Keratinocyte (primary cell): Measurements from ENCODE around the gene ZBTB11. TPM values are rescaled to one million over a fixed set of nuclear protein-coding genes. Genes with fewer than 3 reads are reported as not detected.

Experiments
- DNase-seq: peaks from one replicate; pipeline ENCODE4 v3.0.0-alpha.2; 2011; ENCODE audit warnings: low read depth, missing footprints, low spot score
- FAIRE-seq: peaks from 2 replicates; lab custom pipeline; 2011; peaks lifted over from hg19 to GRCh38; lab: Jason Lieb, UNC
- H2AFZ ChIP-seq: 2 replicates; pipeline ENCODE4 v1.6.0; 2012; ENCODE audit warnings: low read length, control low read depth, inconsistent platforms; ENCODE audit not compliant: control insufficient read depth
- H3K27ac ChIP-seq: 2 replicates; pipeline ENCODE4 v1.5.1; 2011; ENCODE audit warnings: low read length; ENCODE audit not compliant: control insufficient read depth, insufficient read depth
- H3K27me3 ChIP-seq: 3 replicates; pipeline ENCODE4 v1.6.0; 2011; ENCODE audit warnings: low read length; ENCODE audit not compliant: control insufficient read depth, insufficient read depth; ENCODE audit errors: extremely low read depth
- H3K36me3 ChIP-seq, 2 experiments: 2 replicates in 1 of 2; 3 replicates in 1 of 2; pipeline ENCODE4 v1.5.1; 2011; ENCODE audit warnings: low read length in 2 of 2, mild to moderate bottlenecking in 1 of 2; ENCODE audit not compliant: control insufficient read depth in 2 of 2, insufficient read depth in 2 of 2; ENCODE audit errors: extremely low read depth in 1 of 2
- H3K4me1 ChIP-seq: 3 replicates; pipeline ENCODE4 v1.5.1; 2011; ENCODE audit warnings: low read length; ENCODE audit not compliant: control insufficient read depth, insufficient read depth; ENCODE audit errors: extremely low read depth
- H3K4me2 ChIP-seq: 3 replicates; pipeline ENCODE4 v1.6.0; 2011; ENCODE audit warnings: low read depth, low read length; ENCODE audit not compliant: control insufficient read depth, insufficient read depth; ENCODE audit errors: extremely low read depth
- H3K4me3 ChIP-seq, 3 experiments: fragments of 200-600 bp in 1 of 3; sonication (generic) in 1 of 3; 2 replicates in 2 of 3; 3 replicates in 1 of 3; pipeline ENCODE4 v1.5.1; 2011 to 2016; ENCODE audit warnings: low read length in 3 of 3, mild to moderate bottlenecking in 3 of 3, control low read depth in 2 of 3, inconsistent platforms in 1 of 3, low read depth in 1 of 3, mixed read lengths in 1 of 3, mixed run types in 1 of 3, moderate library complexity in 1 of 3; ENCODE audit not compliant: control insufficient read depth in 2 of 3, insufficient read depth in 2 of 3; ENCODE audit errors: extremely low read depth in 1 of 3
- H3K79me2 ChIP-seq: 2 replicates; pipeline ENCODE4 v1.6.0; 2012; ENCODE audit warnings: low read length; ENCODE audit not compliant: control insufficient read depth, insufficient read depth
- H3K9ac ChIP-seq: 3 replicates; pipeline ENCODE4 v1.6.0; 2011; ENCODE audit warnings: low read length; ENCODE audit not compliant: control insufficient read depth, insufficient read depth; ENCODE audit errors: extremely low read depth
- H3K9me1 ChIP-seq: 3 replicates; pipeline ENCODE4 v1.6.0; 2011; ENCODE audit warnings: low read length; ENCODE audit not compliant: control insufficient read depth, insufficient read depth; ENCODE audit errors: extremely low read depth
- H3K9me3 ChIP-seq: 2 replicates; pipeline ENCODE4 v1.5.1; 2012; ENCODE audit warnings: low read depth, low read length; ENCODE audit not compliant: control insufficient read depth
- H4K20me1 ChIP-seq: 3 replicates; pipeline ENCODE4 v1.6.0; 2011; ENCODE audit warnings: low read length; ENCODE audit not compliant: control insufficient read depth, insufficient read depth; ENCODE audit errors: extremely low read depth
- EZH2 ChIP-seq: IDR thresholded peaks from one replicate; pipeline ENCODE4 v1.6.1; 2012; ENCODE audit warnings: inconsistent platforms, mild to moderate bottlenecking, low read length, moderate library complexity
- dilution Hi-C: fragments of 300-500 bp; cut with MboI; formaldehyde crosslinking; loops from one replicate; pipeline ENCODE4 v1.7.0; 2020; ENCODE audit warnings: low sequenced_read_pairs; ENCODE audit not compliant: extremely low pct_ligation_motif_present
- polyA plus RNA-seq, 5 experiments: library from polyadenylated mRNA; depleted of rRNA in 3 of 5; stranded (reverse) in 3 of 5; stranded (forward) in 1 of 5; unstranded in 1 of 5; fragments of >200 nt; gene quantifications; 1 replicate in 1 of 5; 2 replicates in 3 of 5; 3 replicates in 1 of 5; pipeline versions ENCODE4 v1.2.1 to v1.2.3, GENCODE V29; 2011 to 2012; ENCODE audit warnings: missing spikeins in 2 of 5, low read depth in 1 of 5, low replicate concordance in 1 of 5
- TF ChIP-seq, protein P1 (sequence below), 3 experiments: IDR thresholded peaks in 1 of 3; conservative IDR thresholded peaks in 1 of 3; optimal IDR thresholded peaks in 1 of 3; 2 replicates in 2 of 3; 3 replicates in 1 of 3; pipeline versions ENCODE3 to v1.5.1; 2011; ENCODE audit warnings: low read length in 3 of 3, mild to moderate bottlenecking in 3 of 3, moderate library complexity in 2 of 3, control low read depth in 1 of 3, inconsistent platforms in 1 of 3; ENCODE audit not compliant: insufficient read depth in 2 of 3; ENCODE audit errors: extremely low read depth in 1 of 3

The ZBTB11 gene
- polyA plus RNA-seq, 1 donor (not counting 4 experiments of a cell fraction or from before 2014, with no cell fraction given): 19.7 TPM

GRCh38 chr3:101719604-101720185, 42.8 kb upstream of the ZBTB11 start:
- Histone ChIP-seq H3K9me3 (no peaks in the 10 kb centered on the region), H4K20me1 (no peaks in the 10 kb centered on the region), H3K27me3 (no peaks in the 10 kb centered on the region), H3K4me3 (no peak overlapping the region), H3K27ac (no peak overlapping the region), H3K9me1 (no peaks in the 10 kb centered on the region), H3K36me3 (no peaks in the 10 kb centered on the region), H3K4me1 (peaks cover 21% of the 10 kb centered on the region), H3K79me2 (no peaks in the 10 kb centered on the region), H3K9ac (no peak overlapping the region), H2AFZ (no peak overlapping the region), H3K4me2 (no peak overlapping the region)
- TF ChIP-seq, protein P1, sequence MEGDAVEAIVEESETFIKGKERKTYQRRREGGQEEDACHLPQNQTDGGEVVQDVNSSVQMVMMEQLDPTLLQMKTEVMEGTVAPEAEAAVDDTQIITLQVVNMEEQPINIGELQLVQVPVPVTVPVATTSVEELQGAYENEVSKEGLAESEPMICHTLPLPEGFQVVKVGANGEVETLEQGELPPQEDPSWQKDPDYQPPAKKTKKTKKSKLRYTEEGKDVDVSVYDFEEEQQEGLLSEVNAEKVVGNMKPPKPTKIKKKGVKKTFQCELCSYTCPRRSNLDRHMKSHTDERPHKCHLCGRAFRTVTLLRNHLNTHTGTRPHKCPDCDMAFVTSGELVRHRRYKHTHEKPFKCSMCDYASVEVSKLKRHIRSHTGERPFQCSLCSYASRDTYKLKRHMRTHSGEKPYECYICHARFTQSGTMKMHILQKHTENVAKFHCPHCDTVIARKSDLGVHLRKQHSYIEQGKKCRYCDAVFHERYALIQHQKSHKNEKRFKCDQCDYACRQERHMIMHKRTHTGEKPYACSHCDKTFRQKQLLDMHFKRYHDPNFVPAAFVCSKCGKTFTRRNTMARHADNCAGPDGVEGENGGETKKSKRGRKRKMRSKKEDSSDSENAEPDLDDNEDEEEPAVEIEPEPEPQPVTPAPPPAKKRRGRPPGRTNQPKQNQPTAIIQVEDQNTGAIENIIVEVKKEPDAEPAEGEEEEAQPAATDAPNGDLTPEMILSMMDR (optimal IDR thresholded peaks at IDR 0.05 in 1 of 3, IDR thresholded peaks at IDR 0.05 in 1 of 3, conservative IDR thresholded peaks at IDR 0.05 in 1 of 3; ENCODE audit: extremely low read depth in 1 of 3, insufficient read depth in 2 of 3, low read length in 3 of 3): no peak
- TF ChIP-seq EZH2: no peak
- FAIRE-seq (no peak), DNase-seq (no peak)
- dilution Hi-C loops: no loop called here

GRCh38 chr3:101718455-101718854, 41.5 kb upstream of the ZBTB11 start:
- no peaks in the 10 kb centered on the region for H3K27me3 ChIP-seq
- H4K20me1 ChIP-seq: no peaks in the 10 kb centered on the region
- no peaks in the 10 kb centered on the region for H3K36me3 ChIP-seq
- H3K4me3 ChIP-seq: no peak overlapping the region
- H3K79me2 ChIP-seq: no peaks in the 10 kb centered on the region
- H3K9me1 ChIP-seq: no peaks in the 10 kb centered on the region
- H3K9me3 ChIP-seq: no peaks in the 10 kb centered on the region
- DNase-seq (no peak), FAIRE-seq (no peak)
- H3K4me1 ChIP-seq: peaks cover 19% of the 10 kb centered on the region
- TF ChIP-seq EZH2: no peak
- TF ChIP-seq, protein P1 (optimal IDR thresholded peaks at IDR 0.05 in 1 of 3, IDR thresholded peaks at IDR 0.05 in 1 of 3, conservative IDR thresholded peaks at IDR 0.05 in 1 of 3; ENCODE audit: extremely low read depth in 1 of 3, insufficient read depth in 2 of 3, low read length in 3 of 3): no peak
- no peak overlapping the region for H3K9ac ChIP-seq
- H3K4me2 ChIP-seq: no peak overlapping the region
- dilution Hi-C loops: no loop called here
- H2AFZ ChIP-seq: no peak overlapping the region
- no peak overlapping the region for H3K27ac ChIP-seq
